NCI-H1930 (cell line): Measurements from ENCODE around the gene NEK7.

Source experiments
- DNase-seq, 2 experiments: peaks; one replicate each; lab custom pipeline; 2025; lab: John Stamatoyannopoulos, UW

Gene NEK7

GRCh38 chr1:198255784-198256183 lies 99.0 kb downstream of the NEK7 start:
- no peak for DNase-seq

- no peak for DNase-seq
Observed at GRCh38 chr1:198258491-198258890, 101.7 kb downstream of the NEK7 start.

GRCh38 chr1:198259333-198260074 lies 102.7 kb downstream of the NEK7 start:
- no peak for DNase-seq

- DNase-seq: no peak
Observed at GRCh38 chr1:198261886-198262285, 105.1 kb downstream of the NEK7 start.

GRCh38 chr1:198263186-198263585 lies 106.4 kb downstream of the NEK7 start:
- no peak for DNase-seq

GRCh38 chr1:198264282-198264681 lies 107.5 kb downstream of the NEK7 start:
- no peak for DNase-seq

GRCh38 chr1:198265073-198265661 lies 108.4 kb downstream of the NEK7 start:
- no peak for DNase-seq

- no peak for DNase-seq
Observed at GRCh38 chr1:198267056-198267455, 110.3 kb downstream of the NEK7 start.

GRCh38 chr1:198267921-198268320 lies 111.1 kb downstream of the NEK7 start:
- DNase-seq: no peak

- DNase-seq: no peak
Observed at GRCh38 chr1:198268784-198269645, 112.2 kb downstream of the NEK7 start.

- no peak for DNase-seq
Observed at GRCh38 chr1:198269646-198269940, 112.8 kb downstream of the NEK7 start.

GRCh38 chr1:198270273-198270828 lies 113.6 kb downstream of the NEK7 start:
- no peak for DNase-seq

GRCh38 chr1:198271467-198271866 lies 114.7 kb downstream of the NEK7 start:
- DNase-seq: no peak

- no peak for DNase-seq
Observed at GRCh38 chr1:198272492-198272891, 115.7 kb downstream of the NEK7 start.

- no peak for DNase-seq
Observed at GRCh38 chr1:198273748-198274295, 117.0 kb downstream of the NEK7 start.

GRCh38 chr1:198275597-198275996 lies 118.8 kb downstream of the NEK7 start:
- DNase-seq: no peak

- DNase-seq: peak; percentile 2 to 6
Observed at GRCh38 chr1:198276241-198276640, 119.4 kb downstream of the NEK7 start.

GRCh38 chr1:198278943-198279342 lies 122.1 kb downstream of the NEK7 start:
- DNase-seq: no peak

GRCh38 chr1:198280080-198280479 lies 123.3 kb downstream of the NEK7 start:
- DNase-seq: no peak

GRCh38 chr1:198281911-198282310 lies 125.1 kb downstream of the NEK7 start:
- DNase-seq: no peak

GRCh38 chr1:198283222-198283621 lies 126.4 kb downstream of the NEK7 start:
- DNase-seq: no peak

- no peak for DNase-seq
Observed at GRCh38 chr1:198287916-198288315, 131.1 kb downstream of the NEK7 start.
